GM21447 (cell line): ENCODE measurements around the gene NR2F1-AS1.
A peak's percentile ranks its signal among the peaks of the same experiment; 100 is the strongest.

Experiments
- ATAC-seq: cut with Tn5 transposase; IDR thresholded peaks from one replicate; pipeline ENCODE4 v1.9.1; 2021; ENCODE audit not compliant: unreplicated experiment

The NR2F1-AS1 gene

DNA sequence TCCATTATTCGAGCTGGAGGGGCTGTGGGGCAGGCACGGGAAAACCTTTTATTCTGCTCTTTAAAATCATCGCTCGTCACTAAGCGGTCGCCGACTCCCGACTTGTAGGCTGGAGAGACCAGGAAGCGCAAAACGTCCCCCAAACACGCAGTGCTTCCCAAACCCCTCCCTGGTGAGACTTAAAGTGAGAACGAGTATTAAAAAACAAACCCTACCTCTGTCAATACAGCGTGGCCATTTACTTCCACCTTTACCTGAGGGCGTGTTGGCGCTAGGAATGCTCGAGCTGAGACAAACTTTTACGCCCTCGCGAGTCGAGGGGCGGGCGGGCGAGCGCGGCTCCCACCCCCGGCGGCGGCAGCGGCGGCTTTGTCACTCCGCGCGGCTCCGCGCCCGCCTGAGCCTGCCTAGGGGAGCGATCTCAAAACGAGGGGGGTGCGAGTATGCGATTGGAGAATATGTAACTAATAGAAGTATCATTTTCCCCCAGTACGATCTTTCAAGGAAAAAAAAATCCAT, at the start of gene NR2F1-AS1:
NR2F1-AS1 (minus strand) TSS at position 293 of the 519 bp plus-strand sequence.
- peak; percentile 14 for ATAC-seq

DNA sequence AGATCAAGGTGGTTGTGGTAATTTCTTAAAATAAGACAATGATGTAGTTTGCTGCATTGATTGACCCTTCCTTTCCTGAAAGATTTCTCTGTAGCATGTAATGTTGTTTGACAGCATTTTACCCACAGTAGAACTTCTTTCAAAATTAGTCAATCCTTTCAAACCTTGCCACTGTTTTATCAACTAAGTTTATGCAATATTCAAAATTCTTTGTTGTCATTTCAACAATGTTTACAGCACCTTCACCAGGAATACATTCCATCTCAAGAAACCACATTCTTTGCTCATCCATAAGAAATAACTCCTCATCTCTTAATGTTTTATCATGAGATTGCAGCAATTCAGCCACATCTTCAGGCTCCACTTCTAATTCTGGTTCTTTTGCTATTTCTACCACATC, 45.8 kb upstream of the NR2F1-AS1 start:
- ATAC-seq: no peak

DNA sequence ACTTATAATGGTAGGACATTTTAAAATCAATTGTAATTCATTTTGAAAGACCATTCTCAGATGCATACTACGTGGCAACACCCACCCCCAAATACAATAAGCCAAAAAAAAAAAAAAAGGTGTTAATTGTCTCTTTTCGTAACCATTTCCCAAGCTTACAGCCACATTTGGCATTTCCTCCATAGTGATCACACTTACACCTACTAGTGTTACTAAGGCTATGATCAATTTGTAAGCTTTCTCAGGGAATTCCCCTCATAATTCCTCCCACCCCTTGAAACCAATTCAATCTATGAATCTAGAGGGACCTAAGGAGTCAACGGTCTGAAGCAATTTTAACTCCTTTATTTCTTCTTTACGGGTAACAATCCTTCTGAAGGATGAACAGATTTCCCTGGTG, 42.1 kb upstream of the NR2F1-AS1 start:
- ATAC-seq: no peak

DNA sequence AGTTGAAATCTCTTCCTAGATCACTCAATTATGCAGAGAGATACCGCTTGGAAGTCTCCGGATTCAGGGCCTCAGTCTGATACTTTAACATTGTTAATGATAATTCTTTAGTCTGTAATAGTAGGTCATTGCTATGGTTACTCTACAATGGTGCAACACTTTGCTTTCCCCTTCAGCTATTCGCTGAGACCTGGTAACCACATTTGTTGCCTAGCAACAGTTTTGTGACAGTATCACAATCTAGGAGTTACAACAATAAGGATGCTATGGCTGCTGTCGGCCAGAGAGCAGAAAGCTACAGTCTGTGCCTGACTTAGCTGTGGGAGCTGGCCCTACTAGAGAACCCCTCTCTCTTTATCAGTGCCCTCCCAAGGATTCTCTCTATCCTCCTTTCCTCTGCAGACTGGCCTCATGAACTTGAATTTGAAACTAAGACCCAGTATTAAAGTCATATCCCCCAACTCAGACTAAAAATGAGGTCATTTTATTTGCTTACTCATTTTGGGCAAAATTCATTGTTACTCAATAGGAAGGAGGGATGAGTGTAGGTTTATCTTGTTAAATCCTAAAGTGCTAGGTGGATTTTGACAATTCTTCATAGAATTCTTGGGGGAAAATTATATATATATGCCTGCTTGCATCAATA, 41.3 kb upstream of the NR2F1-AS1 start:
- ATAC-seq: no peak

DNA sequence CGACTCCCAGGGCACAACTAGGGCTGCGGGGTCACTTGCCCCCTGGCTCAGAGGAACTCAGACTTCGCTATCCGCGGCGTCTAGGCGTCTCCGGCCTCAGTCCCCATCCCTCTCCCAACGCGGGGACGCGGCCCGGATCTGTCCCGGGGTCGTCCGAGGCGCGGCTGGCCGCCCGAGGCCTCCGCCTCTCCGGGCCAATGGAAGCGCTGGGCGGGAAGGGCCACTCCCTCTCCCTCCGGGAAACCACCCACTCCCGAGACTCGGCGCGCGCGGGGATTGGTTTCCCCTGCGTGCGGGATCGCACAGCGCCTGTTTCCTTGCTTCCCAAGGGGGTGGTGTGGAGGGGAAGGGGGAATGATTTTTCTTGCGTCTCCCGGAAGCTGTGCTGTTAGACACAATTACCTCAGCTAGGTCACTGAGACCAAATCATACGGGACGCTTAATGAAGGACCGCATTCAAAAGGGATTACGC, 40.3 kb upstream of the NR2F1-AS1 start:
- peak; percentile 19 for ATAC-seq

DNA sequence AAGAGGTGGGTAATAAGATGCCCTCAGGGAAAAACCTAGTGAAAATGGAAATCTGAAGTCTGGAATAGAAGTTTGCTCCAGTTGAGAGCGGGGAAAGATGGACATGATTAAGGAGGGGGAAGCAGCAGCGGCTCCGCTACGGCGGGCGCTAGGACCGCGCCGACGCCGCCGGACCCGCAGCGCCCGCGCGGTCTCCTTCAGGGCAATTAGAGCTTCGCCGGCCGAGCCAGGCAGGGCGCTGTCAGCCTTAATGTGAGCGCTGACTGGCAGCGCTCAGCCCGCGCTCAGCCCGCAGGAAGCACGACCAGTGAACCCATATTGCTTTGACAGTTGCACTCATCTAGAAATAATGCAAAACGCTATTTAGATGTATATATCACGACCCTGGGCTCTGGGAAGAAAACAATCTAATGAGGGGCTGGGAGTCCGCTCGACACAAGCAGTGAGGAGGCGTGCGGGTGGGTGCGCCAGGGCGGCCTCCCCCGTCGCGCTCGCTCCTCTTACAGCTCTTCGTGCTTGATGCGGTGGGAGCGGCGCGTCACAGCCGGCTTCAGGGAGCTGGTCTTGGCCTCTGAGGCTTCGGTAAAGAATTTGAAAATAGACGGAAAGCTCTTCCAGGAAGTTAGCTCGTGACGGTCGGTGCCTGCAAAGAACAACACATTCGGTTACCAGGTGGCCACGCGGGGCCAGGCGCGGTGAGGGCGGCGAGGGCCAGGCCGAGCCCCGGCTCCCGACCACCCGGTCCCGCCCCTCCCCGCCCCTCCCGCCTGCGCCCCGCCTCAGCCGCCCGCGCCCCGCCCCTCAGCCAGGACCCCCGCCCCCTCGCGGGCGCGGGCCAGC, 39.7 kb upstream of the NR2F1-AS1 start:
- ATAC-seq: peak; percentile 98

DNA sequence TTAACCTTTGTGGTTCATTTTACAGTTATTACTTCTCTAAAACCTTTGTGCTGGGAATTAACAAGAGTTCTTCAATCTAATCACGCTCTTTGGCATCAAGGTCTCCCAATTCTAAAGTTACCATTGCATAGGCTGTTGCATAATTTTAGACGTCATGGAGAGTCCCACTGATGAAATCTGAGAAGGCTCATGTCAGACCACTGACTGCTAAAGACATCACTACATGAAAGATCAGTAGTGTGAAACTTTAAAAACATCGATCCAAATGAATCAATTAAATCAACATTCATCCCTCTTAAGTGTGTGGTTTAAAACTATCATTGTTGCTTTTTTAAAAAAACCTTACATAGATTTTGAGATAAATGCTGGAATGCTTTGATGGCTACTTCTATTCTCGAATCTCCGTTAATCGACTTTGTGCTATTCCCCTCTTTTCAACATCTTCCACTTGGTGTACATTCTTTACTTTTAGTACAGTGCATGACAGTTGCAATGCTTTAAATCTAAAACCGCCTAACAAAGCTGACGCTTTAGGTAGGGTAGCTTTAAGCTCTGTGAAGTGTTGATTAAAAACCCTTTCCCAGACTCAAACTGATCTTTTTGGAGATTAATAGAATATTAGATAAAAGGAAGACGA, 35.6 kb upstream of the NR2F1-AS1 start:
- ATAC-seq: no peak

DNA sequence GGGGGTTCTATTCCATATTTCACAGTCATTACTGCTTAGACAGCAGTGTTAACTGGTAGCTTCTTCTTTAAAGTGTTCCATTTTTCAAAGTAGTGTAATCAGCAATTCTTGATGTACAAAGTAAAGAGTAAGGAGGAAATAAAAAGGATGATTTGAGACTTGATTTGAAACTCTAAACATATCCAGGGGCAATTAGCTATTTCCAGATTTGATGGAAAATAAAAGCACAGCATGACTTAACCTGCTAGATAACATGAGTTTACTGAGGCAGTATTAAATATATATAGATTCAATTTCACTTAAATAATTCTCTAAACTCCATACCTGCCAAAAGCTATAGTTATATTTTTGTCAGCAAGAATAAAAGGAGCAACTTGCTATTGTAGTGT, 31.8 kb upstream of the NR2F1-AS1 start:
- ATAC-seq: no peak

DNA sequence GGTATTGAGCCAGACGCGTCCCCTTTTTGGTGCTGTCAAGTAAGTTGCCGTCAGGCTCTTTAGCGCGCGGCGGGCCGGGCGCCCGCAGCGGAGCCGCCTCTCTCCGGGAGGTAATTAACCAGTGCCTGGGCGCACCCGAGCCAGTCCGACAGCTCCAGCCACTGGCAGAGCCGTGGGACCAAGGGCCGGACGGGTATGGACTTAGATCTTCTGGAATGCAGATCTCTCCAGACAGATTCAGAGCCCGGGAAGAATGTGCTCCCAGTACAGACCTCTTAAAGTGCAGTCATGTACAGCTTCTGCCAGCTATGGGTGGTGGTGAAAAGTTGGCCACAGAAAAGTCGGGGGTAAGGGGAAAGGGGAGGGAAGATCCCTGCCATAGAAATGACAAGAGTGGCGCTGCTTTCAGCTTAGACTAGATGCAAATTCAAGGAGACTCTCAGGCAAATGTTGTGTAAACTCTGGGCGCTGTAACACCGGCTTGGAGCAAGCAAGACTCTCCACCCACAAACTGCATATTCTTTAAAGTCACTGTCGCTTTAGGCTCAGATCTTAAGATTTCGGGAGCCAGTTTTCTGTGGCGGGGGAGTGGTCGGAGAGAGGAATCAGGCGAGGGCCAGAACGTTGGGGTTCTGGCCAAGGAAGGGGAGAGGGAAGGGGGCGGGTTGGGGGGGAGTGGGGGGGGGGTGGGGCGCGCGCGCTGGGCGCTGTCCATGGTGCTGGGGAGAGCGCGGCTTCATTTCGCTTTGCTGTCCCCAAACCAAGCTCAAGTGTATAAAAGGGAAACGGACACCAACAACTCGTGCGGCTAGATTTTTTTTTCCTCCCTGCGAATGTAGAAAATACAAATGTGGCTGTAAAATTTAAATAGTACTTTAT, 31.2 kb upstream of the NR2F1-AS1 start:
- no peak for ATAC-seq

DNA sequence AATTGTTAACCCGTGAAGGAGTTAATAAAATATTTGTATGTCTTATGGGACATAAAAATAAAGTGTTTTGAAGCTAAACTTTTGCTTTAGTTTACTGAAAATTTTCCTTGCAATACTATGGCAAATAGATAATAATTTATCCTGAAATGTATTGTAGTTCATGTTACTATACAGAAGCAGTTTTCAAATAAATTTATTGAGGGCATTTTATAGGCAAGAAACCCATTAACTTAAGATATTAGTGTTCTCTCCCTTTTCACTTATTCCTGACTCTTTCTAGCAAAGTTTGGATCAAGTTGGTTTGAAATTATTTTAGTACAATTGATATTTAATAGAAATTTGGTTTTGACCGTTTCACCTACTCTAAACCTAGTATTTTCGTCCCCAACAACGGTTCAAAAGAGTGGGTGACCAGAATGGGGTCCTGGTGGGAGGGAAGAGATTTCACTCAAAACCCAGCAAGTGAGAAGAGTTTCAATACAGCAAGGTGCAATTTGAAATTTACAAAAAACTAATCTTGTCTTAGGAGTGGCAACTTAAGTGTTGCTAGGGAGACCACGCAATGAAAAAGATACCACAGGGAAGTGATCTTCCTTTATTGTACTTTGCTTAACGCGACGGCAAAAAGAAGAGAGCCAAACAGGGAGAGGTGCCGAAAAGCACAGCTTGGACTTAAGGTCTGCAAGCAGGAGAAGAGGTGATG, 30.4 kb upstream of the NR2F1-AS1 start:
- ATAC-seq: no peak

DNA sequence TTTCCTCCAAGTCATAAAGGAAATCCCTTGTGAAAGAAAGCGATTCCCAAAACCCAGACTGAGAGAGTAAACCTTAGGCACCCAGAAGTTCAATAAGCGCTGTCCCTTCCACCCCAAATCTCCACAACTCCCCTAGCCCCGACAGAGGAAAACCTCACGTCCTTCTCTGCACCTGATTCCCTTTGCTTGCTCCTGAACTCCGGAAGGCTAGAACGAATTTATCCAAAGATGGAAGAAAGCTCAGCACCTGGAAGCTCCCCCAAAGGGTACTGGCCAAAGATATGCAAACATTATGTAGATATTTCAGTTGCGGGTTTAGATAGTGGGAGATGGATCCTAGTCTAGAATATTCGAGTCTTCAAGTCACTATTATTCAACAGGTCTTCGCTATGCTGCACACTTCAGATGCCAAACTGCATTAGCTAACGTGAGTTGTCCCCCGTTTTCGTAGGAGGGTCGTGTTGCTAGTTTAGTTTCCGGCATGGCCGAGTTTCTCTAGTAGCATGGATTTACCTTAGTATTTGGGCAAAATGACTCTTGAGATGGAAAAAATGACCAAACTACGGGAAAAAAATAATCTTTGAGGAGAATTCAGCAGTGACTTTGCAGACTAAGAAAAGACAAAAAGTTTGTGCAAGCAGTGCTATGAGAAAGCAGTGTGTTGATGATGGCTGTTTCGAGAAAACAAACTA, 29.7 kb upstream of the NR2F1-AS1 start:
- no peak for ATAC-seq

DNA sequence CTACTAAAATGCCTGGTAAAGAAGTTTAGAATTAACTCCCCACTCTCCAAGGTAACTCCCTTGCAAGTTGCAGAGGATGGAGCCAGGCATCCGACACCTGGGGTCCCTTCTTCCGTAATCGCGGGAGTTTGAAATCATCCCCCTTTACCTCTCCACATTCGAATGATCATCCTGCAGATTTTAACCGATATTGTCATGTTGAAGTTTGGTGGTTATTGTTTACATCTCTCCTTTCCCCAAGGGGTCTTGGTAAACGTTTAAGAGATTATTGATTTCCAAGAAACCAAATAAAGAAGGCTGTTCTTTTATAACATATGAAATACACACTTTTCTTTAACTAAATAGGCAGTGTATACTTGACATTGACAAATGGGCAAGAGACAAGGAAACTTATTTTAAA, 28.7 kb upstream of the NR2F1-AS1 start:
- ATAC-seq: no peak

DNA sequence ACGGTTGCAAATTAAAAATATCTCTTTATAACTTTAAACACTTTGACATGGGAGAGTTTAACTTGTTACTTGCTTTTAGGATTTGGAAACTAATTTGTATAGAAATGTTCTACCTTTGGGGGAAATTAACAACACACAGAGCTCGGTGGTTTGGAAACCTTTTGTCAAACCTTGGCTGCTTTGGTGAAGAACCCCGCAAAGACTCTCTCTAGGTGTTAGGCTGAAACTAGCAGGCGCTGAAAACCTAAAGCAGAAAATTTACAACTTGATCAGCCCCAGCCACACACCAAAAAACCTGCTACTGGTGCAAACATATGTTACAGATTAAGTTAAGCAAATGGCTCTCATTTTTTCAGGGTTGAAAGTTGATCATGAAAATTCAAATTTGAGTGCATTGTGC, 27.8 kb upstream of the NR2F1-AS1 start:
- ATAC-seq: no peak

DNA sequence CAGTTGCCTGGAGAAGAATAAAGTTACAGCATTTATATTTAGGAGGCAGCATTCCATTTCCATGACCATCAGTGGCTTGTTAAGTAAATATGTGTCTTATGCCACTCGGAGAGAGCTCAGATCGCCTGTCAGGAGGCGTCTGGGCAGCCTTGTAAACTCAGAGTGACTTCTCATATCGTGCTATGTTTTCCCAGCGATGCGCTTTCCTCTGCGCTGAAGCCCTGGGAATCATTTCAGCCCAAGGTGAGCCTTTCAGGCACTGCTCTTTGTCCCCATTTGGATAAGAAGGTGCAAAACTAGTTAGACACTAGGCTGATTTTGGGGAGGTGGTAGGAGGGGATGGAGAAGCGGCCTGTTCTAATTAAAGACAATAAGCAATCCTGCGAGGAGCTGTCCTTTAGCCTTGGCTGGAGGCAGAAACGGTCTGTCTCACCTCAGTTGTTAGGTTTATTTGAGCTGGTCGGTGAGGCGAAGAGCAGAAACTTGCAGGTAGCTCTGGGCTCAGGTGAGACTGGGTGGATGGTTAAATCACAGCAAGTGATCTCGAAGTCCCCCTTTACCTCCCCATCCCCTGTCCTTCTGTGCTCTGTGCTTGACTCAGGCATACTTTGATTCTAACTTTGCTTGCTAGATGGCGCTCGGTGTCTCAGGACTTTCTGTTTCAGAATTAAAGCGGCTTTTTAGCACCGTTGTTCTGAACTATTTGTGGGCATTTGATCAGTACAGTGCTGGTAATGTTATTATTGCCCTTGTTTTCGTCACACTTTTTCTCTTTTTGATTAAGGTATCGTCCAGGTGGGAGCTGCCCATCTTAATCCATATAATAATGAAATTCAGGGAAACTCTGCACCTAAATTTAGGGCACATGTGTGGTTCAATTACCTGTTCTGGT, 26.6 kb upstream of the NR2F1-AS1 start:
- ATAC-seq: peak; percentile 68

DNA sequence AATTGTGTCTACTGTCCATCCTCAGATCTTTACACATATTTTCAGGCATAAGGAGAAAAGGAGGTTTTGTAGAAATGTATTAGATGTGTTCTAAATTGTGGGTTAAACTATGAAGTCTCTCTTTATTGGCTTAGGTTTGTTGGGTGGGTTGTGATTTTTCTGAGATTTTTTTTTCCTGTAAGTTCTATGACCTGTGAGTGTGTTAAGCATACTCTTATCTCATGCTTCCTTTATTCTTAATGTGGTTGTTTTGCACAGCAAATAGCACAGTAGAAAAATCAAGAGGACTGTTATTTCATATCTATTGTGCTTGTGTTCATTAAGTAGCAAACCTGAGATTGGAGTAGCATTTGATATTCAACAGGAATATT, 25.3 kb upstream of the NR2F1-AS1 start:
- ATAC-seq: no peak

DNA sequence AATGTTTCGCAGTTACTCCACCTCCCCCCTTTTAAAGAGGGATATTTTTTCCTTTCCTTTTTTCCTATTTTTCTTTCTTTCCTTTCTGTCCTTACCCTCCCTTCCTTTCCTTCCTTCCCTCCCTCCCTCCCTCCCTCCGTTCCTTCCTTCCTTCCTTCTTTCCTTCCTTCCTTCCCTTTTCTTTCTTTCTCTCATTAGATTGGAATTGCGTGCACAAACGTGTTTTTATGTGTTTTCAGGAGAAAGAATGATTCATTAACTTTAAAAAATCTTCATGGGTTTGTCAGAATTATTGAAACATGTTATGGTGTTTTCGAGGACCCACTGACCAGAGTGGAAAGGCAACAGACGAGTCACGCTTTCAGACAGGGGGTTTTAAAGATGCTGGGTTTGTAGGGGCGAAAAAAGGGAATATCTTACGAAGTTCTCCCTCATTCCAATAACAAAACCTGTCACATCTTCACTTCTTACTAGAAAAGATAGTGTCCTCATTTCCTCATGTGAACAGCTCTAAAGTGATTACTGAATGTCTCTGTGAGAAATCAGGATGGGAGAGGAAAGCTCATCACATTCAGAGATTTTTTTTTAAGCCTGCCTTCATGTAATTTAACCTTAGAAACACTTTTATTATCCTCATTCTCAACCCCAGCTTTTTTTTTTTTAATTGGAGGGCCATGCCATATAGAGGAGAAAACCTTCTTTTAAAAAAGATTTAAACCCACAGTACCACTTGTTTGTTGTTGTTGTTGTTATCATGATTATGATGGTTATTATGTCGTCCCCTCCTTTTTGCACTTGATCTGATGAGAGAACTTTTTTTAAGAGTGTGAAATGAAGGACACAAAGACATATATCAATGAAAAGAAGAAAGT, 23.9 kb upstream of the NR2F1-AS1 start:
- no peak for ATAC-seq

DNA sequence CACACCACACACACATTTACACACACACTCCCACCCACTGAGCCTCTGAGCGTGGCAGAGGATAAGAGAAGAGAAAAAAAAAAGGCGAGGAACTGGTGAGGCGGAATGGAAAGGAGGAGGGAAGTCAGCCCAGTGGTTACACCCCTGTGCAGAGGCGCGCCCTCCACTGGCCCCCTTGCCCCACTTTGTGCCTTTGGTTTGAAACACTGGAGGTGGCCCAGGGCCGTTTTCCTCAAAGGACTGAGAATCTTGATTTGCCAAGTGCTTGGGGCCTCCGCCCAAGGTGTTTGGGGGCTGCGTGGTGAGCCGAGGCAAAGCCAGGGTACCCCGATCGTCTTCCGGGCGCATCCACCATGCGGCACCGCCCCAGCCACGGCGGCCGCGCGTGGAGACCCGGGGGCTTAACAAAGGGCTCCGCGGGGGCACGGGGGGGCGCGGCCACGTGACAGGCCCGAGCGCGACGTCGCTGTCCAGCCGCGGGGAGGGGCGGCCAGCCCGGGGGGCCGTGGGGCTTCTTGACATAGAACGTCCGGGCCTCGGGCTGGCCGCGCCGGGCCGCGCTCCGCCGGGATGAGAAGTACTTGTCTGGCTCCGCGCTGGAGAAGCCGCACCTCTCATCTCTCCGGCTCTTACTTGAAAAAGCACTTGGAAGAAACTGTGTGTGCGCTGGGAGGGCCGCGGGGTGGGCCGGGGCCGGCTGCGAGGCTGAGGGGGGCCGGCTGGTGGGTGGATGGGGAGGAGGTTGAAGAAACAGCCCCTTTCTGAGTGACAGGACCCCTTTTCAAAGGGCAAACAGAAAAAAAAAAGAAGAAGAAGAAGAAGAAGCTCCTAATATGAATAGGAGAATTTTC, 23.0 kb upstream of the NR2F1-AS1 start:
- no peak for ATAC-seq
